HG03196 (cell line): ENCODE results near the gene MMD.
"Not testable (repeated sequence)": the region's sequence is repeated elsewhere in the genome, so short reads cannot be mapped to it uniquely, and the experiment has no call there.

Experiments
- ATAC-seq: cut with Tn5 transposase; IDR thresholded peaks from one replicate; pipeline ENCODE4 v1.9.1; 2021; ENCODE audit not compliant: unreplicated experiment

MMD gene

DNA sequence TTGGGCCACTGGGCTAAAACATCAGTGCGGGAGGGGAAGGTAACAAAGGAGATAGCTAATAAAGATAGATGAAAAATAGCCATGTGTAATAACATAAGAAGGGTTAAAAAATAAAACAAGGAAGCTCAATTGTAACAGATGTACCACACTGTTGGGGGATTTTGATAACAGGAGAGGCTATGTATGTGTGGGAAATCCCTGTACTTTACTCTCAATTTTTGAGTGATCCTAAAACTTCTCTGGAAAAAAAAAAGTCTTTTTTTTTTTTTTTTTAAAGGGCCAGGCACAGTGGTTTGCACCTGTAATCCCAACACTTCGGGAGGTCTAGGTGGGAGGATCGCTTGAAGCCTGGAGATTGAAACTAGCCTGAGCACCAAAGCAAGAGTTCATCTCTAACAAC lies 1.9 kb upstream of the MMD start:
- no peak for ATAC-seq

DNA sequence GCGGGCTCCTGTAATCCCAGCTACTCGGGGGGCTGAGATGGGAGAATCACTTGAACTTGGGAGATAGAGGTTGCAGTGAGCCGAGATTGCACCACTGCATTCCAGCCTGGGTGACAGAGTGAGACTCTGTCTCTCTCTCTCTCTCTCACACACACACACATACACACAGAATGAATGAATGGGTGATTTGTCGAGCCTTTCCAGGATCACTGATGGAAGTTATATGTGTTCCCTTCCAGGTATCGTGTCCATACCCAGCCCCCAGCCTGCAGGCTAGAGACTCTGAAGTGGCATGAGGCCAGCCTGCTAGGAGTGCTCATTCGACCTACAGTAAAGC lies 1.2 kb upstream of the MMD start:
- not testable (repeated sequence) for ATAC-seq

DNA sequence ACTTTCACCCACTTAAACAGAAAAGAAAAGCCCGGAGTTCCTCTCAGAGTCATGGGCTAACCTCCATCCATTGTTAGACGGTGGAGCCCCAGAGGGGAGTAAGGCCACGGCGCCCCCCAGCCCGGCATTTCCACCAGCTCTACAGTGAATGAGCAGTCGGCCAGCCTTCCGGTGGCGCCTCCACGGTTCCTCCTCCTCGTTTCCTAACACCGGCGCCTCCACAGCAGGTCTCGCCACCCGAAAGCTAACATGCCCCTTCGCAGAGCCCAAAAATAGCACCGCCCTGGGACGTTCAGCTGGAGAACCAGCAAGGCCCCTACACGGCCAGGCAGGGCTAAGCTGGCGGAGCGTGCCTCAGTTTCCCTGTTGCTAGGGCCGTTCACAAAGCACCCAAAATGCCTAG lies 858 bp downstream of the MMD start:
- ATAC-seq: no peak

DNA sequence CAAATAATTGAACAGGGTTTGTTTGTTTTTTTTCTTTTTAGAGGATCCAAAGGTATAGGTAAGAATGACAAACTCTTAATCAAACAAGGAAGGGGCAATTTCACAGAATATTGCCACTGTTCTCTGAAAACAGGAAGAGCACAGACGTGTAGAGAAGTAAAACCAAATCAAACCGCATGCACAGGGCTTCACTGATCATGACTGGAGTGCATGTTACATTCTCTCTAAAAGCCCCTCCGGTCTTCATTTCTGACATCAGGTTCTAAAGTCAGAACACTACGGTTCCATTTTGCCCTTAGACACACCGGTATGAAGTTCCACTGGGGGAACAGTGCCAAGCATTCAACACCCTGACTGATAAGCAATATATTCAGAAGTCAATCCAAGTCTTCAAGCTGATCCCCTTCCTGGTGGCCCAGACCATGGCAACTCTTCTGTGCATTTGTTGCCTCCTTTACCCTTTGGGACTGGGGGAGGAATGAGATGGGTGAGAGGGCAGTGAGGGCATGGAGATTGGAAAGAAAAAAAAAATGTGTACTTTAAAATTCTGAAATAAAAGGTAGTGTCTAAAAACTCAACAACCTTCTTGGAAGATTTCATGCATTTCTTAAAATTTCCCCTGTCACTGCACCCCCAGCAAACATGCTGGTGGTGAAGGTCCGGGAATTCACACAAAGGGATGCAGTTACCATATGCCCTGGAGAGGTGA lies 1.4 kb downstream of the MMD start:
- ATAC-seq: peak; percentile 31

DNA sequence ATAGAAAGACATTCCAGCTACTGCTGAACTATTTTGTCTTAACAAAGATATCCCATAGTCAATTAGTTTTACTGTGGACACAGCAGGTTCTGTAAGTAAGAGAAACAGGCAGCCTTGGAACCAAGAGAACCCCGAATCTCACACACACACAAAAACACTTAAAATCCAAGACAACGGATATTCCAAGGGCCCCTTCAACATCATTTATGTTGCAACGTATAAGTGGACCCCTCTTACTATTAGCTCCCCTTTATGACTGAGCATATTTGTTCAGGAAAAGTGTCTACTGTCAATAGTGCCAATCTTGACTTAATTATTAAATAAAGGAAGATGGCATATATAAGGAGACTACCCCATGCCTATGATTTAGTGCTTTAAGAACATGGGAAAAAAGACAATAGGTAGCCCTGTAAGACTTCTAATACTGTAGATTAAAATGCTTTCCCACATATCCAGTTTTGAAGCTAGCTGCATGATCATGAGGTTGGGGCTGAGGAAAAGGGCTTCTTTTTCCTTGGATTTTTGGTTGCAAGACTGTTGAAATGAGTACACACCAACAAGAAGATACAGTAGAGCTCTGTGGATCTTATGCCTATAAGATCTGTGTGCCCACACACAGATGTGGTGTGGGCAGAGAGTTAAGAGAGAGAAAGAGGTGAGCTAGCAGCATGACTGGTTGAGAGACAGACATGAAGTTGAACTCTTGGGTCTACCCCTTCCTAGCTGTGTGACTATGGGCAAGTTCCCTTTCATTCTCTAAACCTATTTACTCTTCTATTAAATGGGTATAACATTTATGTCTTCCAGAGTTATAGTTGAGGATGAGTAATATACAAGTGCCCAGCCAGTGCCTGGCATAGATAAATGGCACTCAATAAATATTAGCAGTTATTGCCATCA lies 3.0 kb downstream of the MMD start:
- no peak for ATAC-seq

DNA sequence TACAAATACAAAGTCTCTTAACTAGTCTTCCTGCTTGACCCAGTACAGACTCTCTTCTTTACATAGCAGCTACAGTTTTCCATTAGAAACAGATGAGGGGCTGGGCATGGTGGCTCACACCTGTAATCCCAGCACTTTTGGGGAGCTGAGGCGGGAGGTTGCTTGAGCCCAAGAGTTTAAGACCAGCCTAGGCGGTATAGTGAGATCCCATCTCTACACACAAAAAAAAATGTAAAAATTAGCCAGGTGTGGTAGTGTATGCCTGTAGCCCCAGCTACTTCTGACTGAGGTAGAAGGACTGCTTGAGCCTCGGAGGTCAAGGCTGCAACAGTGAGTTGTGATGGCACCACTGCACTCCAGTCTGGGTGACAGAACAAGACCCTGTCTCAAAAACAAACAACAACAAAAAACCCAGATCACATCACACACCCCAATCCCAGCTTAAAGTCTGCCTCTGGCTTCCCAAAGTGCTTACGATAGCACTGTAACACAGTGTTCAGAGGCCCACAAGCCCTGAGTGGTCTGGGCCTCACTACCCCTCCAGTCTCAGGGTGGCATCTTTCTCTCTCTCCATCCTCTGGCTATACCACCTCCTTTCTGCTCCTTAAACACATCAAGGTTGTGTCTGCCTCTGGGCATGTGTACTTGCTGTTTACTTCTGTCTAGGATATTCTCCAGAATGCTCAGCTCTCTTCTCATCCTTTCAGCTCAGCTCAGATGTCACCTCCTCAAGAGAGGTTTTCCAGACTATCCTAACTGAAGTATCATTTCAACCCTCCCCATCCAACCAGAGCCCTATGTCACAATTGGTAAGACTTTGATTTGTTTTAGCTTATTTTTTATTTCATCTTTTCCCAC lies 4.0 kb downstream of the MMD start:
- no peak for ATAC-seq

DNA sequence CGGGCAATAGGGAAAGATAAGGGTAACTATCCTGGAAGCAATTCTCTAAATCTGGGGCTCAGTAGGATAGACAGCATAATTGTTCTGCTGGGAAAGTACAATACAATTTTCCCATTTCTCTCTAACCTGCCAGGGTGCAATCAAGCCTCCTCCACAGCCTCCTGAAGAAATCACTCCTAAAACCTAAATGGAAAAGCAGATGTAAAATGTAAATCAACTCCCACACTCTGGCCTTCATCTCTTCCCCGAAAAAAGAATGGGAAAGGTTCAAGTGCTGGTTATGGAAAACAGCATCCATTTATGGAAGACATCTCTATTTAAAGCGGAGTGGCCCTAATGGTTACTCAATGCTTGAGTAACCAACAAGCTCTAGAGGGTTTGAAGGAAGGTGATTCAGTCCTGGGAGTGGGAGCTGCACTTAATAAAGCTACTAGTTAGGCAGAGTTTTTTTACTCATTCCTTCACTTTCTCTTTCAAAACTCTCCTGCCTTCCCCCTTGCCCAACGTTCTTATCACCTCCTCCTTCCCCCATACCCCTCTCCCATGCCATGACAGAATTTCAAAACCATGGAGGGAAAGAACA lies 5.1 kb downstream of the MMD start:
- no peak for ATAC-seq

DNA sequence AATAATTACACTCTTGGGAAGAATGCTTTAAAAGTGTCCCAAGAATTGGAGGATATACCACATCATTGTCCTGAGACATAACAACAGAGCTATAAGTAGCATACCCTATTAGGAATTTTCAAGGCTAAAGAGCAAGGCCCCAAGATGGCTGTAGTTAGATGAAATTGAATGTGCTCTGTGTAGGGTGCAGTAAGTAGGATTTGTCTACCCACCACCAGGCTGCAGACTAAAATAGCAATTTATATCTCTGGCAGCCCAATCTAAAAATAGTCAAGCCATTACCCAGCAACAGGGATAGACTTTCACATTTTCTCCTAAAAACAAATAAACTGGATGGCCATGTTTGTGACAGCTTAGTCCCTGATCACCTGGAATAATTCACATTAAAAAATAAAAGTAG lies 5.6 kb downstream of the MMD start:
- ATAC-seq: no peak

DNA sequence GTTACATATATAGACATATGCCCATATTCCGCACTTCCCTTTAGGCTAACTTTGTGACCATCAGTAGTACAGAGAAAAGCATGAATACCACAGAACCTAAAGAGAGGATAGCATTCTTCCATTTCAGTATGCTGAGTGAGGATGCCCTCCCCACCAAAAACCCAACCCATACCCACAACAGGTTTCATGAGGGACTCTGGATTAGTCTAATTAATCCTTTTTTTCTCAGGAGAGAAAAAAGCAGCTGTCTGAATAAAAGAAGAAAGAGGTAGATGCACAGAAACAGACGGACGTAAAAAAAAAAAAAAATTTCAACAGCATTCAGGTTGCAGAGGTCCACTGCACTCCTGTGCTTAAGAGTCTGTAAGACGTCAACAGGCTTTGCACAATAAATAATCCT lies 6.7 kb downstream of the MMD start:
- ATAC-seq: no peak

DNA sequence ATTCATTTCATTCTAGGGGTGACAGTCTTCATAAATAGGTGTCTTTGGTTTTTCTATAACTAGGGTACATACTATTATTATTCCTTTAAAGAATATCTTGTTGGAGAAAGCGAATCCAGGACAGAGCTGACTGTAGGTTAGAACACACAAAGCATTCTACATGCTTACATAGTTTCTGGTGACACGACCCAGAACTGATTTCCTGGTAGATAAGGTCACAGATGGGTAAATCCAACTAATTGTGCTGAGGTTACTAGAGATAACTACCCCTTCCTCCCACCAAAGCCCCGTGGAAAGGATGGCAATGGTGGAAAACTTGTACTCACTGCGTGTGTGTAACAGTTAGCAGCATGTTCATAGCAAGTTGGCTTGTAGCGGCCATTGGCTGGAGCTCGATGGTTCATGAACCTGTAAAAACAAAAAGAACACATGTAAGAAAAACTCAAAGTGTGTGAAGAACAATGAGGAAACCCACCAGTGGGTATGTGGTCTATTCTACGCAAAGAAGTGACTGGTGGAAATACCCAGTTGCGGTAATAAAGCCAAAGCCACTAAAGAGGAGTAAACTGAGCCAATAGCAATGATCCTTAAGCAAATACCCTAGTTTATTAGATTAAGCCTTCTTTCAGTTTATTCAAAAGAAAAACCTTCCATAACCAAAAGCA lies 7.7 kb downstream of the MMD start:
- ATAC-seq: no peak

DNA sequence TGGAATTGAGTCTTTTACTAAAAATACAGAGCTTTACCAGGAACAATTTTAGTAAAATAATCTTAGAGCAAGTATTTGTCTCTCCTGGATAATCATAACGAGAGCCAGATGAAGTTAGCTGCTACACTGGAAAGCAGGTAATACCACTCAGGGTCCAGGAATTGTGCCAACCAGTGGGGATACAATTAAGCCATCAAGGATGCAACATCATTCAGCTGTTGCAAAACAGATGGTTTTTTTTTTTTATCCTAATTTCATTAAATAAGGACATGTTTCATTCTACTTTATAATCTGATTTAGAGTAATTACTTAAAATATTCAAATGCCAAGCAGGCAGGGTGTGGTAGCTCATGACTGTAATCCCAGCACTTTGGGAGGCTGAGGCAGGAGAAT lies 10.2 kb downstream of the MMD start:
- no peak for ATAC-seq

DNA sequence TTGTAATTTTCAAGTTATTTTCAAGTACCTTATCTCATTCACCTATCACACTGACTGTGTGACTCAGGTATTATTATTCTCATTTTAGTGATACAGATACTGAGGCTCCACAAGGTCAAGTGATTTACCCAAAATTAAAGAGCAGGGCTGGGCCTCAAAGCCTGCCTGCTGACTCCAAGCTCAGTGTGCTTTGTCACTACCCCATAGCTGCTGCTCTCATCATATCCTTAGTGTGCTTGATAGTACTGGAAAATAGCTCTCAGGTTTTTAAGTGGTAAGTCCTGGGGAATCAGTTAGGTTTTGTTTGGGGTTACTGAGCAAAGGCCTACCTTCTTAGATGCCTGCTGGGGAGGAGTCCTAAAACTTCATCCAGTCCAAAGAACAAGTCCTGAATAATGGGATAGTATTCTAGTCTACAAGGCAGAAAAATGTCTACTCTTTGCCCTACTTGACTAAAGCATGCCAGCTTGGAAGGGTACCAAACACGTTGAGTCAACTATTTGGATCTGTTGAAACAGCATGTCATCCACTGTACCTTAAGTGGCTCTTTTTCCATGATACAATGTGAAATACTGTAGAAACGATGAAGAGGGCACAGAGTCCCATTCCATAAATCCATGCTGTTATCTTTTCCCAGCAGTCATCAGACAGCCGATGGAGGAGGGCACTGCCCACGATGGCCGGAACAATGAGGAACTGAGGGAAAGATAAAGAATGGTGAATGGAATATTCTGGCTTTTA lies 10.7 kb downstream of the MMD start:
- ATAC-seq: no peak

DNA sequence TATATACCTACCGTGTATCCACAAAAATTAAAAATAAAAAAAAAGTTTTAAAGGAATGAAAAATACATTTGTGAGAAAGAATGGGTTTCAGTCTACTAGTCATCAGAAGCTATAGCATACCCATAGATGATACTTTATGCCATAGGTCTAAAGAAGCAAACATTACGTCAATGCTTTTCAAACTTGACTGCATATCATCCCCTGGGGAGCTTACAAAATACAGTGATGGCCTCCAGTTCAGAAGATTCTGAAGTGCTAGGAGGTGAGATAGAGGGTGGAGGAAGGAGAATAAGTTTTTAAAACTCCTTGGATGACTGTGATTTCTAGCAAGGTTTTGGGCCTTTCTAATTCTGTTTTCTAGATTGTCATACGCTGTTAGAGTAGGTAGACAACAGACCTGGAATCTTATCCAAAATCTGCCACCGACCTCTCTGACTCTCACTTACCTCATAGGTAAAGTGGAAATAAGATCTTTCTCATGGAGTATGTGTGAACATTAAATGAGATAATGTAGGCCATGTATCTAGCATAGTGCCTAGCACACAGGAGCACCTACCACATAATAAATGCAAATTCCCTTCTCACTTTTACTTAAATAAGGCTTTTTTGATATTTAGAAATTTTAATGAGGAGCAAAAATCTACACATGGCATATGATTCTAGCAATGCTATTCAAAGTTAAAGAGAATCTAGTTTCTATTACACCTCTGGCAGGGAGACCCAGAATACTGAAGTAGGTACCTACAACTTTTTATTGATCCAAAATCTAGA lies 12.4 kb downstream of the MMD start:
- no peak for ATAC-seq

DNA sequence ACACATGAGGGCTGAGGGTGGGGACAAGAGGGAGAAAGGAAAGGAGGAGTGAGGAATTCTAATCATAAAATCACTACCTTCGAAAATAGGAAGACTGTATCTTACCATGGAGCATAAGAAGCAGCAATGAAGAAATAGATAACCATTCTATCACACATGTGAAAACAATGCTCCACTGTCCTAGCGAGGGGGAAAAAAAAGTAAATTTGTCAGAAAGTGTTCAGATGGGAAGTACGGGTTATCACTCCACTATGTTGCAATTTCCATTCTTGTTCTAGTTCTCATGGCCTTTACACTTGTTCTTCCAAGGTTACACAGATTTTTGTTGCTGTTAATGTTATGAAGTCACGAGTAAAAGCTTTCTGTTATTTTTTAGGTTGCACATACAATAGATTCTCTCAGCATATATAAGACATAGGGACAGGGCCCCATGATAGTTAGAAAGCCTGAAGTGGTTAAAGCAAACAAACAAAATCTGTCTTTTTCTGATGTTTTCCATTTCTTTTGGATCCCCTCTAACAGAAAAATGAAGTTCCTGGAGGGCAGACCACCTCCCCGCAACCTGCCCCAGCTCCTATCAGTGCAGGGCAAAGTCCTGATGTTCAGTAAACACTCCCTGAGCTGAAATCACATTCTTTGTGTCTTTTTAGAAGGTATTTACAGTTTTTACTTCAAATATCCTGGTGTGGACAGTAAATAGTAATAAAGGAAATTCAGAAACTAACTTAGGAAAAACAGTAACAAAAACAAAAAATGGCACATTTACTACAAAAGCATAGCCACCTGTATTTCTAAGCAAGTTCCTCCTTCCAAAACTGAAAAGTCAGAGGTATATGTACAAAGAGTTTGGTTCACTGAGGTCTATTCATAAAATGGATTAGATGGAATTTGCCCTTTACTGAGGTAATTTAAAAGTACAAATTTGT lies 13.7 kb downstream of the MMD start:
- no peak for ATAC-seq

DNA sequence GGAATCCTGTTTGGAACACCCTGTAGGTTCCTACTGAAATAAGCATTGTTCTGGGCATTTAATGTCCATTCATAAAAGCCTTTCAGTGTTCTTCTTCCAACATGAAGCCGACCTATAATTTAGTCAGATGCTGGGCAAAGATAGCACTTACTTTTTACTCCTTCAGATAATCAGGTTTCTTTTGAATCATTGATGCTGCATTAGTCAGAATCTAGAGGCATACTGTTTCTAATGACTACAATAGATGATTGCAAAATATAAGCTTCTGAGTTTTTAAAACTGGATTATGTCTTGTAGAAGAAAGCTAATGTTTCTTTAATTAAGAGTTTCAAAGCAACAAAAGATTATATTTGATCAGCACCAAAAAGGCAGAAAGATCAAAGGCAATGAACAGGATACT lies 16.0 kb downstream of the MMD start:
- no peak for ATAC-seq

DNA sequence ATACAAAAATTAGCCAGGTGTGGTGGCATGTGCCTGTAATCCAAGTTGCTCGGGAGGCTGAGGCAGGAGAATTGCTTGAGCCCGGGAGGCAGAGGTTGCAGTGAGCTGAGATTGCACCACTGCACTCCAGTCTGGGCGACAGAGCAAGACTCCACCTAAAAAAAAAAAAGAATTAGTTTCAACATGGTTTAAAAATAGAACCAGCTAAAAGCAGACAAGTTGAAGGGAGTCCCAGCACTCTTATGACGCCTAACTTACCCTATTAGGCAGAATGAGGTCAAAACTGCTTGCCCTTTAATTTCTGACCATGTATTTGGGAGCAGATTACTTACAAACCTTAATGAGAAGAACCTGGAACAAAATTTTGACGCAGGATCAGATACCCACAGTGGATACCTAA lies 17.4 kb downstream of the MMD start:
- ATAC-seq: not testable (repeated sequence)

DNA sequence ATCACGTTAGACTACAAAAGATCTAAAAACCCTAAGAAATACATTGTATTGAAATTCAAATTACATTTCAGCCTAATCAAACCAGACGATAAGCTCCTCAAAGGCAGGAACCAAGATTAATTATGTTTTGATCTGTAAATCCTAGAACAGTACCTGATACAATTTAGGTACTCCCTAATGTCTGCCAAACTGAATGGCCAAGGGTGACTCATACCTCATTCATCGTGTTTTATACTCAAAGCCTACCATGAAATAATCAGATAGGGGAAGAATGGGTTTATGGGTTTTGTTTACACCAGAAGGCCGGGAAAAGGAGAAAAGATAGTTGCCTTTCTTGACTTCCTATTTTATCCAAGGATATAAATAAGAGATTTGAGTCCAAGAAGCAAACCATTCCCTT lies 19.3 kb downstream of the MMD start:
- no peak for ATAC-seq

DNA sequence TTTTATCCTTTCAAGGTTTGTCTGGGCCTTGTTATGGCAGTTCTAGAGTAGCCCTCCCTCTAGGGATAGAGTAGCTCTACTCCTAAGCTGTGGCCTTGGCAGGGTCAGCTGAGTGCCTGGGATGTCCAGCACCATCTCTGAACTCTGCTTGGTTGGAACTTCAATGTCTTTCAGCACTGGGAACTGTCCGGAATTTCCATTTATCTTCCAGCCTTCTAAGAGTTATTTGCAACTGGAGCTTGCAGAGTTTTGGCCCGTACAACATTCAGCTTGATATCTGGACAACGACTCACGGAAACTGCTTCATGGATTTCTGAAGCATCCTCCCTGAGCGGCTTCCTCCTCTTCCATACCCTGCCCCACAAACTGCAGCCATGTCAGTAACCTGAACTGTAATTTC lies 22.9 kb downstream of the MMD start:
- no peak for ATAC-seq
